Karpas-422 (cell line): Measurements from ENCODE around the gene LBHD1. TPM values are rescaled to one million over a fixed set of nuclear protein-coding genes. Genes with fewer than 3 reads are reported as not detected.
"Not testable (repeated sequence)": the region's sequence is repeated elsewhere in the genome, so short reads cannot be mapped to it uniquely, and the experiment has no call there.

Source experiments
- DNase-seq: peaks from one replicate; pipeline ENCODE4 v3.0.0-alpha.2; 2015
- H2AFZ ChIP-seq: fragments of 200-600 bp; sonication (generic); 2 replicates; pipeline ENCODE4 v1.6.1; 2014; ENCODE audit warnings: antibody characterized with exemption, low read length, mixed read lengths
- H3K27ac ChIP-seq: fragments of 200-600 bp; sonication (generic); 2 replicates; pipeline ENCODE4 v1.5.1; 2014; ENCODE audit warnings: mild to moderate bottlenecking, low read length, moderate library complexity
- H3K27me3 ChIP-seq: fragments of 200-600 bp; sonication (generic); 2 replicates; pipeline ENCODE4 v1.6.1; 2014; ENCODE audit warnings: low read length, mixed read lengths
- H3K36me3 ChIP-seq: fragments of 200-600 bp; sonication (generic); 2 replicates; pipeline ENCODE4 v1.6.1; 2014; ENCODE audit warnings: low read length, mixed read lengths; ENCODE audit not compliant: insufficient read depth
- H3K4me1 ChIP-seq: fragments of 200-600 bp; sonication (generic); 2 replicates; pipeline ENCODE4 v1.6.1; 2014; ENCODE audit warnings: mild to moderate bottlenecking, low read length, mixed read lengths
- H3K4me2 ChIP-seq: fragments of 200-600 bp; sonication (generic); 2 replicates; pipeline ENCODE4 v1.6.1; 2014; ENCODE audit warnings: low read length, low read depth, mild to moderate bottlenecking; ENCODE audit not compliant: poor library complexity, severe bottlenecking
- H3K4me3 ChIP-seq: fragments of 200-600 bp; sonication (generic); 2 replicates; pipeline ENCODE4 v1.5.1; 2014; ENCODE audit warnings: mild to moderate bottlenecking, antibody characterized with exemption, low read length, mixed read lengths
- H3K79me2 ChIP-seq: fragments of 200-600 bp; sonication (generic); 2 replicates; pipeline ENCODE4 v1.6.1; 2014; ENCODE audit warnings: mild to moderate bottlenecking, low read length, mixed read lengths
- H3K9ac ChIP-seq: fragments of 200-600 bp; sonication (generic); 2 replicates; pipeline ENCODE4 v1.6.0; 2014; ENCODE audit warnings: low read length
- H3K9me2 ChIP-seq: fragments of 200-600 bp; sonication (generic), shearing (Covaris generic); replicated peaks from 2 replicates; pipeline ENCODE4 v1.6.0; 2014; ENCODE audit warnings: mild to moderate bottlenecking, low read length, moderate library complexity; ENCODE audit not compliant: insufficient read depth
- H3K9me3 ChIP-seq: fragments of 300-700, 200-600 bp; sonication (generic); 2 replicates; pipeline ENCODE4 v1.6.1; 2014; ENCODE audit warnings: low read length, mixed read lengths
- H4K20me1 ChIP-seq: fragments of 200-600 bp; sonication (generic); 2 replicates; pipeline ENCODE4 v1.6.1; 2014; ENCODE audit warnings: mild to moderate bottlenecking, antibody characterized with exemption, low read length, low read depth; ENCODE audit not compliant: insufficient read depth
- total RNA-seq: library from RNA; depleted of rRNA; stranded (reverse); fragments of >200 nt; shearing (Covaris generic); gene quantifications from 2 replicates; pipeline ENCODE4 v1.2.3, GENCODE V29; 2014; ENCODE audit warnings: low replicate concordance

The LBHD1 gene
- total RNA-seq, 1 experiment from 2014 or later, result 18.4 TPM

- peak overlapping the region; percentile 72 for H3K4me2 ChIP-seq
- no peak overlapping the region for H3K9ac ChIP-seq
- no peak overlapping the region for H3K4me3 ChIP-seq
- H3K9me3 ChIP-seq, result no peaks in the 10 kb centered on the region
- no peaks in the 10 kb centered on the region for H3K9me2 ChIP-seq
- H3K27ac ChIP-seq, result no peak overlapping the region
- peaks cover 15% of the 10 kb centered on the region for H3K4me1 ChIP-seq
- no peaks in the 10 kb centered on the region for H3K27me3 ChIP-seq
- H4K20me1 ChIP-seq, result peaks cover 5% of the 10 kb centered on the region
- H3K79me2 ChIP-seq, result peaks cover 61% of the 10 kb centered on the region
- no peak for DNase-seq
- H2AFZ ChIP-seq, result no peak overlapping the region
- peaks cover 15% of the 10 kb centered on the region; the same call in 1 of the 2 replicates for H3K36me3 ChIP-seq
Observed at GRCh38 chr11:62644220-62644619, 27.8 kb downstream of the LBHD1 start.

GRCh38 chr11:62632492-62632891 is 39.6 kb downstream of the LBHD1 start:
- no peaks in the 10 kb centered on the region for H3K9me3 ChIP-seq
- H2AFZ ChIP-seq, result no peak overlapping the region
- H3K79me2 ChIP-seq, result peaks cover 7% of the 10 kb centered on the region
- H3K4me3 ChIP-seq, result no peak overlapping the region
- no peak overlapping the region for H3K27ac ChIP-seq
- H3K27me3 ChIP-seq, result no peaks in the 10 kb centered on the region
- no peak for DNase-seq
- no peaks in the 10 kb centered on the region for H3K4me1 ChIP-seq
- H3K9ac ChIP-seq, result no peak overlapping the region
- H3K4me2 ChIP-seq, result no peak overlapping the region
- peaks cover 45% of the 10 kb centered on the region; the same call in 1 of the 2 replicates for H3K36me3 ChIP-seq
- H3K9me2 ChIP-seq, result no peaks in the 10 kb centered on the region
- no peaks in the 10 kb centered on the region for H4K20me1 ChIP-seq

- H3K4me3 ChIP-seq, result no peak overlapping the region
- no peak overlapping the region for H3K27ac ChIP-seq
- no peak overlapping the region for H3K4me2 ChIP-seq
- no peak overlapping the region for H2AFZ ChIP-seq
- no peaks in the 10 kb centered on the region for H3K27me3 ChIP-seq
- H3K9me3 ChIP-seq, result no peaks in the 10 kb centered on the region
- H3K36me3 ChIP-seq, result peaks cover 37% of the 10 kb centered on the region; the same call in 1 of the 2 replicates
- H3K9me2 ChIP-seq, result no peaks in the 10 kb centered on the region
- H4K20me1 ChIP-seq, result no peaks in the 10 kb centered on the region
- H3K4me1 ChIP-seq, result no peaks in the 10 kb centered on the region
- peak; percentile 62 for DNase-seq
- H3K9ac ChIP-seq, result no peak overlapping the region
- peaks cover 1% of the 10 kb centered on the region; the same call in 1 of the 2 replicates for H3K79me2 ChIP-seq
Observed at GRCh38 chr11:62627713-62628112, 44.4 kb downstream of the LBHD1 start.

- no peak for DNase-seq
- Histone ChIP-seq H3K27ac (peak overlapping the region; percentile 61), H3K79me2 (peaks cover 17% of the 10 kb centered on the region), H4K20me1 (no peaks in the 10 kb centered on the region), H3K9ac (peak overlapping the region; percentile 40; the same call in 1 of the 2 replicates), H3K4me1 (peaks cover 15% of the 10 kb centered on the region), H2AFZ (no peak overlapping the region), H3K4me3 (no peak overlapping the region), H3K27me3 (no peaks in the 10 kb centered on the region), H3K9me2 (no peaks in the 10 kb centered on the region), H3K36me3 (peaks cover 15% of the 10 kb centered on the region; the same call in 1 of the 2 replicates), H3K9me3 (no peaks in the 10 kb centered on the region), H3K4me2 (peak overlapping the region; percentile 23)
Observed at GRCh38 chr11:62622476-62623089, 49.5 kb downstream of the LBHD1 start.

GRCh38 chr11:62621567-62622470 is 50.2 kb downstream of the LBHD1 start, which contains the start of gene B3GAT3:
TSS of gene B3GAT3 (minus strand) at chr11:62621986. CDS start at chr11:62621947, 39 bp downstream.
- Histone ChIP-seq H3K4me2 (peak within 1 kb of the TSS; percentile 82), H3K9me3 (no peaks in the 10 kb centered on the region), H3K79me2 (peaks cover 17% of the 10 kb centered on the region), H3K27ac (peak within 1 kb of the TSS; percentile 71), H4K20me1 (no peaks in the 10 kb centered on the region), H3K4me1 (peaks cover 15% of the 10 kb centered on the region), H3K36me3 (peaks cover 15% of the 10 kb centered on the region; the same call in 1 of the 2 replicates), H3K4me3 (peak within 1 kb of the TSS; percentile 78), H3K9ac (peak within 1 kb of the TSS; percentile 77), H2AFZ (no peak within 1 kb of the TSS), H3K9me2 (no peaks in the 10 kb centered on the region), H3K27me3 (no peaks in the 10 kb centered on the region)
- peak; percentile 100 for DNase-seq

GRCh38 chr11:62621027-62621566 is 51.0 kb downstream of the LBHD1 start:
- Histone ChIP-seq H4K20me1 (no peaks in the 10 kb centered on the region), H3K9me3 (no peaks in the 10 kb centered on the region), H3K4me3 (peak overlapping the region; percentile 78), H3K79me2 (peaks cover 17% of the 10 kb centered on the region), H2AFZ (no peak overlapping the region), H3K9me2 (no peaks in the 10 kb centered on the region), H3K27ac (peak overlapping the region; percentile 71), H3K36me3 (peaks cover 10% of the 10 kb centered on the region; the same call in 1 of the 2 replicates), H3K4me2 (peak overlapping the region; percentile 82), H3K4me1 (peaks cover 15% of the 10 kb centered on the region), H3K27me3 (no peaks in the 10 kb centered on the region), H3K9ac (peak overlapping the region; percentile 77)
- DNase-seq, result no peak

GRCh38 chr11:62616957-62617356 is 55.1 kb downstream of the LBHD1 start:
- DNase-seq, H3K9ac ChIP-seq, H3K27ac ChIP-seq, H3K27me3 ChIP-seq, H3K9me3 ChIP-seq, H3K4me3 ChIP-seq, H3K4me2 ChIP-seq, H2AFZ ChIP-seq, H3K9me2 ChIP-seq, H4K20me1 ChIP-seq, H3K36me3 ChIP-seq: not testable (repeated sequence)
- peaks cover 17% of the 10 kb centered on the region for H3K79me2 ChIP-seq
- peaks cover 12% of the 10 kb centered on the region for H3K4me1 ChIP-seq

GRCh38 chr11:62615521-62615920 is 56.5 kb downstream of the LBHD1 start:
- no peak overlapping the region for H3K4me2 ChIP-seq
- H3K9ac ChIP-seq, result no peak overlapping the region

More at GRCh38 chr11:62615521-62615920, 56.5 kb downstream of the LBHD1 start:
- H3K79me2 ChIP-seq, result peaks cover 8% of the 10 kb centered on the region
- no peak overlapping the region for H3K27ac ChIP-seq
- H4K20me1 ChIP-seq, result no peaks in the 10 kb centered on the region
- no peaks in the 10 kb centered on the region for H3K9me2 ChIP-seq
- DNase-seq, result no peak
- peaks cover 18% of the 10 kb centered on the region for H3K4me1 ChIP-seq
- no peak overlapping the region for H3K4me3 ChIP-seq
- peaks cover 4% of the 10 kb centered on the region; the same call in 1 of the 2 replicates for H3K36me3 ChIP-seq
- no peaks in the 10 kb centered on the region for H3K9me3 ChIP-seq
- H2AFZ ChIP-seq, result no peak overlapping the region
- H3K27me3 ChIP-seq, result no peaks in the 10 kb centered on the region
